Left lung (tissue), 10 donors: Measurements from ENCODE around the gene CCDC71. TPM values are rescaled to one million over a fixed set of nuclear protein-coding genes. Genes with fewer than 3 reads are reported as not detected.

Source experiments
- ATAC-seq: fragments of 200-7000 bp; cut with Tn5 transposase; one replicate; pipeline ENCODE4 v1.9.1; 2020; ENCODE audit warnings: moderate library complexity
- DNase-seq, 4 donors: peaks; one replicate each; pipeline ENCODE4 v3.0.0-alpha.2; 2013 to 2020
- H3K27ac ChIP-seq, 2 donors: fragments of 200-600 bp; sonication (generic) in 1 of 2; one replicate each; pipeline versions ENCODE4 v1.5.0 to v1.8.0; 2020 to 2021
- H3K27me3 ChIP-seq, 2 donors: fragments of 200-600 bp; sonication (generic) in 1 of 2; one replicate each; pipeline versions ENCODE4 v1.5.0 to v1.8.0; 2020 to 2021
- H3K36me3 ChIP-seq, 2 donors: fragments of 200-600 bp; sonication (generic) in 1 of 2; one replicate each; pipeline versions ENCODE4 v1.5.0 to v1.8.0; 2020 to 2021
- H3K4me1 ChIP-seq, 2 donors: fragments of 200-600 bp; one replicate each; pipeline ENCODE4 v1.8.0; 2021
- H3K4me3 ChIP-seq, 2 donors: fragments of 200-600 bp; sonication (generic) in 1 of 2; one replicate each; pipeline versions ENCODE4 v1.5.0 to v1.8.0; 2020 to 2021; ENCODE audit warnings: mild to moderate bottlenecking in 1 of 2
- H3K9me3 ChIP-seq, 2 donors: fragments of 200-600 bp; sonication (generic) in 1 of 2; one replicate each; pipeline versions ENCODE4 v1.5.0 to v1.8.0; 2020 to 2021
- CTCF ChIP-seq, 2 donors: fragments of 200-600 bp; sonication (generic) in 1 of 2; IDR thresholded peaks; one replicate each; pipeline versions ENCODE4 v1.5.0 to v1.8.0; 2021; ENCODE audit warnings: antibody characterized with exemption in 2 of 2
- intact Hi-C, 2 donors: fragments of 100-400 bp; cut with DNase I; formaldehyde crosslinking; loops; one replicate each; pipeline versions ENCODE4 v1.11.2 to v1.14.2; 2022
- polyA plus RNA-seq, 6 donors: library from polyadenylated mRNA; unstranded; fragments of 120-200 nt; gene quantifications; one replicate each; pipeline ENCODE4 v1.2.1, GENCODE V29; 2013; ENCODE audit not compliant: insufficient read length in 6 of 6
- total RNA-seq, 2 donors: library from RNA; stranded (reverse); fragmentation: NEBNext Ultra II Directional; extraction: Animal tissue kit (Norgen Biotek cat#: 25700); gene quantifications; one replicate each; pipeline ENCODE4 v1.2.1, GENCODE V29; 2021
- donor health status: DM: no; HTN: yes; CAD: no.
- donor health status: DM: no; HTN: no; CAD: no.

CCDC71 gene
- total and polyA plus RNA-seq, 8 donors, result 15.8 to 24.9 (median 20.5) TPM

- Histone ChIP-seq H3K27me3 (no peaks in the 10 kb centered on the region), H3K27ac (no peak overlapping the region), H3K9me3 (no peaks in the 10 kb centered on the region), H3K4me1 (peaks cover 15 to 37% of the 10 kb centered on the region in 2 donors), H3K36me3 (peaks cover 0 to 21% of the 10 kb centered on the region in 2 donors), H3K4me3 (no peak overlapping the region)
- intact Hi-C loops, result loop anchor here in 1 of 2 donors (10.0 kb wide), 1 partner anchor 120 kb away; no protein-coding TSS in a partner anchor
- TF ChIP-seq CTCF (IDR thresholded peaks at IDR 0.05), result no peak
- DNase-seq (peak in 1 of 4 donors; percentile 56), ATAC-seq (no peak)
These were observed 8.4 kb upstream of the CCDC71 start for GRCh38 chr3:49174397-49174985.

GRCh38 chr3:49173792-49174170 is 7.7 kb upstream of the CCDC71 start:
- Histone ChIP-seq H3K27me3 (no peaks in the 10 kb centered on the region), H3K36me3 (peaks cover 0 to 21% of the 10 kb centered on the region in 2 donors), H3K9me3 (no peaks in the 10 kb centered on the region), H3K4me1 (peaks cover 15 to 37% of the 10 kb centered on the region in 2 donors), H3K27ac (peak overlapping the region in 1 of 2 donors; percentile 76), H3K4me3 (no peak overlapping the region)
- peak in 2 of 4 donors; percentile 28 to 56 for DNase-seq
- ATAC-seq, result no peak
- intact Hi-C loops, result loop anchor here in 1 of 2 donors (10.0 kb wide), 1 partner anchor 121 kb away; no protein-coding TSS in a partner anchor
- TF ChIP-seq CTCF (IDR thresholded peaks at IDR 0.05), result no peak

- H3K4me3 ChIP-seq, result peak overlapping the region in 1 of 2 donors; percentile 72
- peaks cover 15 to 37% of the 10 kb centered on the region in 2 donors for H3K4me1 ChIP-seq
- intact Hi-C loops, result loop anchor here in 1 of 2 donors (10.0 kb wide), 1 partner anchor 122 kb away; no protein-coding TSS in a partner anchor
- no peaks in the 10 kb centered on the region for H3K27me3 ChIP-seq
- DNase-seq (peak in 2 of 4 donors; percentile 79 to 90), ATAC-seq (no peak)
- peaks cover 0 to 21% of the 10 kb centered on the region in 2 donors for H3K36me3 ChIP-seq
- TF ChIP-seq CTCF (IDR thresholded peaks at IDR 0.05), result no peak
- peak overlapping the region; percentile 30 to 76 for H3K27ac ChIP-seq
- H3K9me3 ChIP-seq, result no peaks in the 10 kb centered on the region
These were observed 7.1 kb upstream of the CCDC71 start for GRCh38 chr3:49173116-49173791.

GRCh38 chr3:49172551-49173041 is 6.5 kb upstream of the CCDC71 start:
- Histone ChIP-seq H3K27ac (peak overlapping the region; percentile 30 to 76), H3K36me3 (peaks cover 0 to 21% of the 10 kb centered on the region in 2 donors), H3K27me3 (no peaks in the 10 kb centered on the region), H3K4me3 (peak overlapping the region; percentile 50 to 72), H3K4me1 (peaks cover 15 to 37% of the 10 kb centered on the region in 2 donors), H3K9me3 (no peaks in the 10 kb centered on the region)
- intact Hi-C loops, result loop anchor here in 1 of 2 donors (10.0 kb wide), 1 partner anchor 122 kb away; no protein-coding TSS in a partner anchor
- ATAC-seq, result no peak
- DNase-seq, result no peak
- TF ChIP-seq CTCF (IDR thresholded peaks at IDR 0.05), result no peak
